Immature natural killer cell (primary cell): Measurements from ENCODE around the gene TNIP3. TPM values are rescaled to one million over a fixed set of nuclear protein-coding genes. Genes with fewer than 3 reads are reported as not detected.
A peak's percentile ranks its signal among the peaks of the same experiment; 100 is the strongest.

Experiments
- DNase-seq, 3 donors: peaks; one replicate each; pipeline ENCODE4 v3.0.0; 2022; ENCODE audit warnings: mixed read lengths in 1 of 3
- H3K27ac Mint-ChIP-seq, 6 donors: one replicate each; pipeline ENCODE4 v1.8.0; 2020; ENCODE audit warnings: mixed read lengths in 6 of 6, mild to moderate bottlenecking in 5 of 6, inconsistent platforms in 4 of 6, moderate library complexity in 3 of 6
- H3K27me3 Mint-ChIP-seq, 3 donors: one replicate each; pipeline ENCODE4 v1.8.0; 2020 to 2021; ENCODE audit warnings: low read depth in 3 of 3, mild to moderate bottlenecking in 3 of 3, mixed read lengths in 3 of 3, moderate library complexity in 3 of 3, inconsistent platforms in 1 of 3
- H3K36me3 Mint-ChIP-seq, 3 donors: one replicate each; pipeline ENCODE4 v1.8.0; 2020; ENCODE audit warnings: mixed read lengths in 3 of 3, inconsistent platforms in 2 of 3, mild to moderate bottlenecking in 2 of 3
- H3K4me1 Mint-ChIP-seq, 2 donors: one replicate each; pipeline ENCODE4 v1.8.0; 2020; ENCODE audit warnings: inconsistent platforms in 2 of 2, mild to moderate bottlenecking in 2 of 2, mixed read lengths in 2 of 2, moderate library complexity in 1 of 2
- H3K4me3 Mint-ChIP-seq, 5 donors: one replicate each; pipeline ENCODE4 v1.8.0; 2020; ENCODE audit warnings: mild to moderate bottlenecking in 5 of 5, mixed read lengths in 5 of 5, inconsistent platforms in 3 of 5, moderate library complexity in 3 of 5
- H3K9me3 Mint-ChIP-seq, 6 donors: one replicate each; pipeline ENCODE4 v1.8.0; 2020; ENCODE audit warnings: mild to moderate bottlenecking in 6 of 6, mixed read lengths in 6 of 6, inconsistent platforms in 4 of 6, moderate library complexity in 3 of 6
- polyA plus RNA-seq, 3 donors: library from polyadenylated mRNA; unstranded; fragments of 300-500 nt; fragmentation: Illumina TruSeq; gene quantifications; one replicate each; pipeline ENCODE4 v1.2.3, GENCODE V29; 2021

The TNIP3 gene
- polyA plus RNA-seq, 3 donors from 2014 or later: 1.00 to 1.3 TPM; not detected in 1

GRCh38 chr4:121140716-121141460 lies 23.2 kb downstream of the TNIP3 start:
- peaks cover 5 to 16% of the 10 kb centered on the region in 2 donors for H3K4me1 Mint-ChIP-seq
- no peak overlapping the region for H3K4me3 Mint-ChIP-seq
- peaks cover 0 to 11% (median 9%) of the 10 kb centered on the region in 3 donors for H3K36me3 Mint-ChIP-seq
- no peaks in the 10 kb centered on the region for H3K9me3 Mint-ChIP-seq
- H3K27ac Mint-ChIP-seq: no peak overlapping the region
- H3K27me3 Mint-ChIP-seq: peaks cover 0 to 2% (median 0%) of the 10 kb centered on the region in 3 donors
- DNase-seq: no peak

DNA sequence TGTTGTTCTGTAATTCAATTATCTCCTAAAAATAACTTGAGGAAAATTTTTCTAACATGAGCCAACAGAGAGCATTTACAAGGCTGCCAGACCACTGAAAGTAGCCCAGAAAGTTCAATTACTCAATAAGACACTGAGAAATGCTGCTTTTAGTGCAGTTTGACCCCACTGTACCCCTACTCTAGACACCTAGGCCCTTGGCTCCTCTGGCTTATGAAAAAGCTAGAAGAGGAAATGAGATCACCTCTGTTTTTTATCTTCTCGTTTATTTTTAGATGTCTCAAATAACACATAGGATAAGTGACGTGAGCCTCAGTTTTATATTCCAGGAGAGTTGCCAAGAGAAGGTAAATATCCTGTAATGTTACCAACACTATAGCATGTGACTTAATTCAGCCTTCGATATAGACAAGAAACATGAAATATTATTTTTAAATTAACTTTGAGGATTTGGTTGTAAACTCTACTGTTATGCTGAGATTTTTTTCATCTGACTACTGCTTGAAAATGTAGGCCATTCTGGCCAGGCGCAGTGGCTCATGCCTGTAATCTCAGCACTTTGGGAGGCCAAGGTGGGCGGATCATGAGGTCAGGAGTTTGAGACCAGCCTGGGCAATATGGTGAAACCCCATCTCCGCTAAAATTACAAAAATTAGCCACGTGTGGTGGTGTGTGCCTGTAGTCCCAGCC lies 24.4 kb downstream of the TNIP3 start:
- peaks cover 3 to 11% (median 9%) of the 10 kb centered on the region in 3 donors for H3K36me3 Mint-ChIP-seq
- DNase-seq: no peak
- peaks cover 0 to 2% (median 0%) of the 10 kb centered on the region in 3 donors for H3K27me3 Mint-ChIP-seq
- H3K9me3 Mint-ChIP-seq: no peaks in the 10 kb centered on the region
- H3K4me3 Mint-ChIP-seq: no peak overlapping the region
- H3K4me1 Mint-ChIP-seq: peaks cover 9 to 16% of the 10 kb centered on the region in 2 donors
- peak overlapping the region in 2 of 6 donors; percentile 26 to 61 for H3K27ac Mint-ChIP-seq

DNA sequence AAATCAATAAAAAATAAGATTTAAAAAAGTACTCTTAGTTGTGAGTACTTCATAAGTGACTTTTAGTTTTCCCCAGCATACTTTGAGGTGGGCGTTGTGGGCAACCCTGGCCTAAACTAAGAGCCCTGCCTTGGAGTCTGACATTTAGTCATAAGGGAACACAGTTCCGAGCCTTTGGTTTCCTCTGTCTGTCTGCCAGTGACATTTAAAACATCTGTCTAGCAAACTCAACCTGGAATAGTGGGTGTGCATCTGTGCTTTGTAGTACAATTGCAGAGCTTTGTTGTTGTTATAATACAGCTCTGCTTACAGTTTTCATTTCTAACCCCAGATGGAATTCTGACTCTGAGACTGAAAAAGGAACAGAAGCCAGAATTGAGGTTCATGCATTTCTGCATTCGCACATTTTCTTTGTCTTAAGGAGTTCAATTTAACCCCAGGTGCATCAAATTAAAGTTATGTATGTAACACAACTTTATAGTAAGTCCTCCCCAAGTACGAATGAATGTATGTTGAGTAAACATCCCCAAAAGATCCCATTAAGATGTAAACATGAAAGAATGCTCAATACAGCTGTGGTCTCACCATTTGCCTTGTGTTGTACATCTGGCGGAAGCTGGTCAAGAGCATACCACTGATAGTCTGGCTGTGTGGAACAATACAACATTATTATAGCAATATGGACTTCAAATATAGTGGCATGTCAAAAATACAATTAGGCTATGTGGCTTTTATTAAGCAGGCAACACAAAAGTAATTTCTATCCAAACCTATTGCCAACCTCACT lies 25.9 kb downstream of the TNIP3 start:
- Mint-ChIP-seq H3K27me3 (peaks cover 0 to 2% (median 2%) of the 10 kb centered on the region in 3 donors), H3K4me3 (no peak overlapping the region), H3K27ac (peak overlapping the region in 1 of 6 donors; percentile 36), H3K4me1 (peaks cover 9 to 16% of the 10 kb centered on the region in 2 donors), H3K36me3 (peaks cover 3 to 11% (median 9%) of the 10 kb centered on the region in 3 donors), H3K9me3 (no peaks in the 10 kb centered on the region)
- no peak for DNase-seq

- H3K27me3 Mint-ChIP-seq: peaks cover 0 to 7% (median 1%) of the 10 kb centered on the region in 3 donors
- H3K27ac Mint-ChIP-seq: no peak overlapping the region
Observed at GRCh38 chr4:121130326-121130660, 33.8 kb downstream of the TNIP3 start.

GRCh38 chr4:121129606-121130325 lies 34.4 kb downstream of the TNIP3 start:
- no peak for DNase-seq
- Mint-ChIP-seq H3K27me3 (peaks cover 0 to 7% (median 1%) of the 10 kb centered on the region in 3 donors), H3K4me3 (no peak overlapping the region), H3K36me3 (peaks cover 0 to 12% (median under 1%) of the 10 kb centered on the region in 3 donors), H3K27ac (no peak overlapping the region), H3K4me1 (peaks cover 0 to 1% of the 10 kb centered on the region in 2 donors), H3K9me3 (peaks cover 0 to 4% (median 0%) of the 10 kb centered on the region in 6 donors)

More at GRCh38 chr4:121130326-121130660, 33.8 kb downstream of the TNIP3 start:
- Mint-ChIP-seq H3K4me1 (peaks cover 0 to 4% of the 10 kb centered on the region in 2 donors), H3K36me3 (peaks cover 0 to 8% (median 3%) of the 10 kb centered on the region in 3 donors), H3K4me3 (no peak overlapping the region), H3K9me3 (peaks cover 0 to 4% (median 0%) of the 10 kb centered on the region in 6 donors)
- no peak for DNase-seq

GRCh38 chr4:121127100-121127499 lies 37.0 kb downstream of the TNIP3 start:
- peak overlapping the region in 2 of 6 donors; percentile 10 to 64 for H3K27ac Mint-ChIP-seq
- H3K9me3 Mint-ChIP-seq: peaks cover 0 to 4% (median 0%) of the 10 kb centered on the region in 6 donors
- peaks cover 0 to 5% (median 0%) of the 10 kb centered on the region in 3 donors for H3K36me3 Mint-ChIP-seq
- H3K27me3 Mint-ChIP-seq: peaks cover 0 to 5% (median 1%) of the 10 kb centered on the region in 3 donors
- no peak for DNase-seq
- H3K4me3 Mint-ChIP-seq: no peak overlapping the region
- no peaks in the 10 kb centered on the region for H3K4me1 Mint-ChIP-seq

GRCh38 chr4:121126449-121127006 lies 37.6 kb downstream of the TNIP3 start:
- Mint-ChIP-seq H3K4me1 (no peaks in the 10 kb centered on the region), H3K36me3 (peaks cover 0 to 5% (median 0%) of the 10 kb centered on the region in 3 donors), H3K9me3 (peaks cover 0 to 2% (median 0%) of the 10 kb centered on the region in 6 donors), H3K27me3 (peaks cover 0 to 3% (median 1%) of the 10 kb centered on the region in 3 donors), H3K4me3 (no peak overlapping the region), H3K27ac (peak overlapping the region in 1 of 6 donors; percentile 10)
- DNase-seq: no peak

GRCh38 chr4:121125498-121125885 lies 38.6 kb downstream of the TNIP3 start:
- H3K27ac Mint-ChIP-seq: no peak overlapping the region
- DNase-seq: no peak
- no peak overlapping the region for H3K4me3 Mint-ChIP-seq
- H3K4me1 Mint-ChIP-seq: no peaks in the 10 kb centered on the region
- H3K27me3 Mint-ChIP-seq: peaks cover 0 to 3% (median 1%) of the 10 kb centered on the region in 3 donors
- peaks cover 0 to 2% (median 0%) of the 10 kb centered on the region in 6 donors for H3K9me3 Mint-ChIP-seq
- peaks cover 0 to 5% (median 0%) of the 10 kb centered on the region in 3 donors for H3K36me3 Mint-ChIP-seq

DNA sequence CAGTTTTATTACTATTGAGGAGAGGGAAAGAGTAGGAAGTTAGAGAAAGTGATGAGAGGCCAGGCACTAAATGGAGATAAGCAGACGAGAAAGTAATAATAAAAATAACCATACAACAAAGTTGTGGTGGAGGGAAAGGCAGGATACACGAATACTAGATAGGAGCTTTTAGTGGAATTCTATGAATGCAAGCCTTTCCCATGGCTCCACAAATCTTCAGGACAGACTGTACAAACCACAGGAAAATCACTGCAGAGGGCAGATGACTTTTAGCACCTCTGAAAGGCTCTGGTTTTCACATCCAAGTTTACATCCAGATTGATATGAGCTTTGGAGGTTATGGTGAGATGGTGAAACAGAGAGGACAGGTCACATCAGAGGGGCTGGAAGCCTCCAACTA lies 41.5 kb downstream of the TNIP3 start:
- no peak overlapping the region for H3K4me3 Mint-ChIP-seq
- no peaks in the 10 kb centered on the region for H3K9me3 Mint-ChIP-seq
- H3K27me3 Mint-ChIP-seq: peaks cover 0 to 3% (median 3%) of the 10 kb centered on the region in 3 donors
- peak overlapping the region in 1 of 6 donors; percentile 7 for H3K27ac Mint-ChIP-seq
- H3K36me3 Mint-ChIP-seq: peaks cover 0 to 5% (median 0%) of the 10 kb centered on the region in 3 donors
- no peak for DNase-seq
- peaks cover 4 to 5% of the 10 kb centered on the region in 2 donors for H3K4me1 Mint-ChIP-seq

DNA sequence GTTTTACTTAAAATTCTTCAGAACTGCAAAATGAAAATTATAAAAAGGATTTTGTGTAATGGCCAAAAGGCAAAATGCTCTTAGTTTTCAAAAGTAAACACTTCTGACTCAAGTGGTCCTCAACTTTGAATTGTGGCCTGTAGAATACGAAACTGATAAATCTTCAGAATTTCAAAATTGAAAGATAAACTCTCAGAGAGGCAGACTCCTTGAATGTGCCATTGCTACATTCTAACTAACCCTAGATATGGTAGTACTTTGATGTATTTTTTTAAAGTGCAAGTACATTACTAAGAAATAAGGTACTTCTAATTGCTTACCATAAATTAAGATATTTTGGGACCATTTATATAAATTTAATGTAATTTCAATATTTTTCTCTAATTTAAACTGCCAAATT lies 44.4 kb downstream of the TNIP3 start:
- no peaks in the 10 kb centered on the region for H3K9me3 Mint-ChIP-seq
- peaks cover 0 to 1% (median 0%) of the 10 kb centered on the region in 3 donors for H3K27me3 Mint-ChIP-seq
- no peak for DNase-seq
- H3K27ac Mint-ChIP-seq: no peak overlapping the region
- H3K36me3 Mint-ChIP-seq: no peaks in the 10 kb centered on the region
- peaks cover 4 to 5% of the 10 kb centered on the region in 2 donors for H3K4me1 Mint-ChIP-seq
- no peak overlapping the region for H3K4me3 Mint-ChIP-seq

- Mint-ChIP-seq H3K27ac (no peak overlapping the region), H3K4me3 (no peak overlapping the region), H3K4me1 (peaks cover 4 to 5% of the 10 kb centered on the region in 2 donors), H3K27me3 (peaks cover 0 to 1% (median 0%) of the 10 kb centered on the region in 3 donors), H3K9me3 (no peaks in the 10 kb centered on the region), H3K36me3 (peaks cover 0 to 4% (median 0%) of the 10 kb centered on the region in 3 donors)
- DNase-seq: no peak
Observed at GRCh38 chr4:121118344-121118743, 45.8 kb downstream of the TNIP3 start.

- Mint-ChIP-seq H3K4me1 (peaks cover 4 to 5% of the 10 kb centered on the region in 2 donors), H3K9me3 (no peaks in the 10 kb centered on the region), H3K36me3 (peaks cover 0 to 4% (median 0%) of the 10 kb centered on the region in 3 donors), H3K4me3 (no peak overlapping the region), H3K27me3 (peaks cover 0 to 2% (median 1%) of the 10 kb centered on the region in 3 donors), H3K27ac (no peak overlapping the region)
- DNase-seq: no peak
Observed at GRCh38 chr4:121114756-121115155, 49.4 kb downstream of the TNIP3 start.
